Uterus (tissue), 2 donors: ENCODE measurements around the gene CD109.

ENCODE experiments used
- CTCF ChIP-seq, 4 experiments: fragments of 200-600 bp in 2 of 4; fragments of 450-650 bp in 2 of 4; sonication (generic) in 2 of 4; IDR thresholded peaks; one replicate each; pipeline ENCODE4 v1.5.1; 2016 to 2019; ENCODE audit warnings: antibody characterized with exemption in 4 of 4, mild to moderate bottlenecking in 2 of 4, moderate library complexity in 1 of 4
- POLR2A ChIP-seq, 2 donors: fragments of 450-650 bp; IDR thresholded peaks; one replicate each; pipeline ENCODE4 v1.6.1; 2016; ENCODE audit warnings: antibody characterized with exemption in 2 of 2, mild to moderate bottlenecking in 1 of 2, moderate library complexity in 1 of 2

DNA sequence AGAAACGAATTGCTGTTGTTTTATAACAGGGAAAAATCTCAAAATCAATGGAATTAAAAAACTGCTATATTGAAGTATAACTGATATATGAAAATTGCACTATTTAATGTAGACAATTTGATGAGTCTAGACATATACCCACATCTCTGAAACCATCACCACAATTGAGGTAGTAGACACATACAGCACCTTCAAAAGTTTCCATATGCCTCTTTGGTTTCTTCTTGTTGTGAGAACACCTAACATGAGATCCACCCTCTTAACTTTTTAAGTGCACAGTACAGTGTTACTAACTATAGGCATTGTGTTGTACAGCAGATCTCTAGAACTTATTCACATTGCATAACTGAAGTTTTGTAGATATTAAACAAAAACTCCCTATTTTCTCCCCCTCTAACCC is 28.2 kb upstream of the CD109 start:
- TF ChIP-seq CTCF (IDR thresholded peaks at IDR 0.05) (no peak), POLR2A (IDR thresholded peaks at IDR 0.05) (no peak)
